OCI-LY7 (cell line): ENCODE results near the gene SH3BGRL3. TPM values are rescaled to one million over a fixed set of nuclear protein-coding genes. Genes with fewer than 3 reads are reported as not detected.

ENCODE experiments used
- BruUV-seq: library from RNA; stranded (reverse); fragments of 400-500 nt; replicated peaks from 2 replicates; lab custom pipeline; 2021; lab: Mats Ljungman, UMichigan
- CTCF ChIA-PET: fragments of 300-600 bp; sonication (Branson Sonifier 250); formaldehyde crosslinking; loops from one replicate; lab custom pipeline; 2022; ENCODE audit warnings: antibody characterized with exemption; ENCODE audit not compliant: unreplicated experiment; lab: Charles Lee
- POLR2A ChIA-PET: fragments of 300-600 bp; sonication (Branson Sonifier 250); formaldehyde crosslinking; loops from one replicate; lab custom pipeline; 2022; ENCODE audit warnings: antibody characterized with exemption; lab: Charles Lee
- DNase-seq: peaks from one replicate; pipeline ENCODE4 v3.0.0-alpha.2; 2015; ENCODE audit warnings: low spot score
- H2AFZ ChIP-seq: fragments of 200-600 bp; sonication (generic), shearing (Covaris generic); 2 replicates; pipeline ENCODE4 v1.6.1; 2014; ENCODE audit warnings: mild to moderate bottlenecking, antibody characterized with exemption, low read length, moderate library complexity
- H3K27ac ChIP-seq: fragments of 200-600 bp; sonication (generic); 2 replicates; pipeline ENCODE4 v1.5.1; 2014; ENCODE audit warnings: mixed run types, low read depth, mild to moderate bottlenecking, moderate library complexity, low read length, inconsistent platforms; ENCODE audit not compliant: poor library complexity, severe bottlenecking
- H3K36me3 ChIP-seq: fragments of 200-600 bp; sonication (generic); 2 replicates; pipeline ENCODE4 v1.6.1; 2014; ENCODE audit warnings: mild to moderate bottlenecking, antibody characterized with exemption, low read length, moderate library complexity, mixed read lengths; ENCODE audit not compliant: insufficient read depth
- H3K4me1 ChIP-seq: fragments of 200-600 bp; sonication (generic); 2 replicates; pipeline ENCODE4 v1.5.1; 2014; ENCODE audit warnings: mild to moderate bottlenecking, low read length; ENCODE audit not compliant: insufficient read depth, poor library complexity, severe bottlenecking
- H3K4me2 ChIP-seq: fragments of 200-600 bp; sonication (generic); 2 replicates; pipeline ENCODE4 v1.6.1; 2014; ENCODE audit warnings: mild to moderate bottlenecking, low read length
- H3K4me3 ChIP-seq: fragments of 200-600 bp; sonication (generic); 2 replicates; pipeline ENCODE4 v1.5.1; 2014; ENCODE audit warnings: mild to moderate bottlenecking, low read depth, low read length; ENCODE audit not compliant: poor library complexity, severe bottlenecking
- H3K79me2 ChIP-seq: fragments of 200-600 bp; sonication (generic); 2 replicates; pipeline ENCODE4 v1.6.1; 2016; ENCODE audit warnings: low read depth, mild to moderate bottlenecking, low read length, moderate library complexity, mixed read lengths; ENCODE audit not compliant: insufficient read depth
- H3K9me2 ChIP-seq: fragments of 200-600 bp; sonication (generic); 2 replicates; pipeline ENCODE4 v1.6.1; 2016; ENCODE audit warnings: mild to moderate bottlenecking, low read length, mixed read lengths; ENCODE audit not compliant: insufficient read depth
- H3K9me3 ChIP-seq: fragments of 200-600 bp; sonication (generic); 2 replicates; pipeline ENCODE4 v1.6.1; 2014; ENCODE audit warnings: mild to moderate bottlenecking, mixed run types, low read length, mixed read lengths
- H4K20me1 ChIP-seq: fragments of 200-600 bp; sonication (generic); 2 replicates; pipeline ENCODE4 v1.6.1; 2014; ENCODE audit warnings: mild to moderate bottlenecking, antibody characterized with exemption, low read length, moderate library complexity, mixed read lengths; ENCODE audit not compliant: insufficient read depth
- EZH2phosphoT487 ChIP-seq: fragments of 200-600 bp; sonication (generic); IDR thresholded peaks from 2 replicates; pipeline ENCODE4 v1.6.1; 2018; ENCODE audit warnings: low read depth, borderline replicate concordance, mild to moderate bottlenecking, mixed run types, antibody characterized with exemption, low read length, moderate library complexity, mixed read lengths
- intact Hi-C: fragments of 100-400 bp; cut with micrococcal nuclease; formaldehyde crosslinking; loops from one replicate; pipeline ENCODE4 v1.10.0; 2022; ENCODE audit not compliant: unreplicated experiment
- total RNA-seq, 2 experiments: library from RNA; depleted of rRNA in 1 of 2; stranded (reverse); fragments of >200 nt in 1 of 2; shearing (Covaris generic) in 1 of 2; gene quantifications; 2 replicates each; pipeline ENCODE4 v1.2.3, GENCODE V29; 2014 to 2022
- TF ChIP-seq, protein P1 (sequence below): fragments of 200-600 bp; sonication (generic); conservative IDR thresholded peaks from 2 replicates; pipeline ENCODE4 v1.5.1; 2014; ENCODE audit warnings: mild to moderate bottlenecking, antibody characterized with exemption, low read length, moderate library complexity, mixed read lengths

SH3BGRL3 gene
- total RNA-seq, 2 experiments from 2014 or later, result 25.3 to 60.9 TPM

GRCh38 chr1:26322042-26322331 is 42.1 kb downstream of the SH3BGRL3 start:
- H3K9me3 ChIP-seq, result no peaks in the 10 kb centered on the region
- TF ChIP-seq EZH2phosphoT487, result no peak
- TF ChIP-seq, protein P1, sequence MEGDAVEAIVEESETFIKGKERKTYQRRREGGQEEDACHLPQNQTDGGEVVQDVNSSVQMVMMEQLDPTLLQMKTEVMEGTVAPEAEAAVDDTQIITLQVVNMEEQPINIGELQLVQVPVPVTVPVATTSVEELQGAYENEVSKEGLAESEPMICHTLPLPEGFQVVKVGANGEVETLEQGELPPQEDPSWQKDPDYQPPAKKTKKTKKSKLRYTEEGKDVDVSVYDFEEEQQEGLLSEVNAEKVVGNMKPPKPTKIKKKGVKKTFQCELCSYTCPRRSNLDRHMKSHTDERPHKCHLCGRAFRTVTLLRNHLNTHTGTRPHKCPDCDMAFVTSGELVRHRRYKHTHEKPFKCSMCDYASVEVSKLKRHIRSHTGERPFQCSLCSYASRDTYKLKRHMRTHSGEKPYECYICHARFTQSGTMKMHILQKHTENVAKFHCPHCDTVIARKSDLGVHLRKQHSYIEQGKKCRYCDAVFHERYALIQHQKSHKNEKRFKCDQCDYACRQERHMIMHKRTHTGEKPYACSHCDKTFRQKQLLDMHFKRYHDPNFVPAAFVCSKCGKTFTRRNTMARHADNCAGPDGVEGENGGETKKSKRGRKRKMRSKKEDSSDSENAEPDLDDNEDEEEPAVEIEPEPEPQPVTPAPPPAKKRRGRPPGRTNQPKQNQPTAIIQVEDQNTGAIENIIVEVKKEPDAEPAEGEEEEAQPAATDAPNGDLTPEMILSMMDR, result no peak
- H3K4me3 ChIP-seq, result no peak overlapping the region
- ChIA-PET CTCF (interaction anchor here (0.7 to 3.9 kb wide), 5 partner anchors 22 to 37 kb away, joined by 3 to 37 read pairs (median 4); no protein-coding TSS in a partner anchor), POLR2A (interaction anchor here (0.8 to 11.7 kb wide), 4 partner anchors 11 to 34 kb away, joined by 3 to 273 read pairs (median 6); no protein-coding TSS in a partner anchor)
- peaks cover 59% of the 10 kb centered on the region for H3K36me3 ChIP-seq
- H2AFZ ChIP-seq, result no peak overlapping the region
- intact Hi-C loops, result no loop called here
- H3K9me2 ChIP-seq, result no peaks in the 10 kb centered on the region
- no TSS peak for BruUV-seq
- H3K4me1 ChIP-seq, result peaks cover 44% of the 10 kb centered on the region
- H4K20me1 ChIP-seq, result no peaks in the 10 kb centered on the region
- peaks cover 32% of the 10 kb centered on the region for H3K79me2 ChIP-seq
- no peak for DNase-seq
- peak overlapping the region; percentile 95; the same call in 1 of the 2 replicates for H3K4me2 ChIP-seq
- no peak overlapping the region for H3K27ac ChIP-seq

- no TSS peak for BruUV-seq
- intact Hi-C loops, result no loop called here
- no peak for DNase-seq
- Histone ChIP-seq H4K20me1 (no peaks in the 10 kb centered on the region), H3K9me2 (no peaks in the 10 kb centered on the region), H3K27ac (no peak overlapping the region), H3K79me2 (peaks cover 19% of the 10 kb centered on the region), H3K4me2 (no peak overlapping the region), H3K36me3 (peaks cover 54% of the 10 kb centered on the region), H2AFZ (no peak overlapping the region), H3K4me3 (no peak overlapping the region), H3K9me3 (no peaks in the 10 kb centered on the region), H3K4me1 (peaks cover 48% of the 10 kb centered on the region)
- ChIA-PET CTCF (interaction anchor here (0.9 kb wide), 1 partner anchor 39 kb away, joined by 5 read pairs; no protein-coding TSS in a partner anchor), POLR2A (interaction anchor here (11.7 kb wide), 1 partner anchor 35 kb away, joined by 273 read pairs; no protein-coding TSS in a partner anchor)
- TF ChIP-seq, protein P1, result no peak
- no peak for TF ChIP-seq EZH2phosphoT487
Measured at GRCh38 chr1:26323382-26323781, 43.5 kb downstream of the SH3BGRL3 start.

- Histone ChIP-seq H2AFZ (no peak overlapping the region), H3K9me3 (no peaks in the 10 kb centered on the region), H3K9me2 (no peaks in the 10 kb centered on the region), H3K79me2 (peaks cover 7% of the 10 kb centered on the region; the same call in 1 of the 2 replicates), H4K20me1 (no peaks in the 10 kb centered on the region), H3K36me3 (peaks cover 52% of the 10 kb centered on the region), H3K4me1 (peaks cover 50% of the 10 kb centered on the region), H3K4me3 (no peak overlapping the region), H3K27ac (no peak overlapping the region), H3K4me2 (no peak overlapping the region)
- no peak for DNase-seq
- ChIA-PET CTCF (no interaction called here), POLR2A (interaction anchor here (0.5 kb wide), 1 partner anchor 530 kb away, joined by 3 read pairs; no protein-coding TSS in a partner anchor)
- BruUV-seq, result TSS peak; percentile 39
- TF ChIP-seq EZH2phosphoT487, result no peak
- TF ChIP-seq, protein P1, result no peak
- intact Hi-C loops, result no loop called here
Measured at GRCh38 chr1:26324550-26324949, 44.7 kb downstream of the SH3BGRL3 start.
